ENCODE data around the gene TOR1A. TPM values are rescaled to one million over a fixed set of nuclear protein-coding genes. Genes with fewer than 3 reads are reported as not detected.

TOR1A gene
- total and polyA plus RNA-seq, 2 experiments from 2014 or later: 23.6 to 45.7 TPM

- TF ChIP-seq REST (IDR thresholded peaks at IDR 0.05; ENCODE audit: unreplicated experiment): no peak
These were observed 27.9 kb upstream of the TOR1A start (continued) for GRCh38 chr9:129851821-129852220.

DNA sequence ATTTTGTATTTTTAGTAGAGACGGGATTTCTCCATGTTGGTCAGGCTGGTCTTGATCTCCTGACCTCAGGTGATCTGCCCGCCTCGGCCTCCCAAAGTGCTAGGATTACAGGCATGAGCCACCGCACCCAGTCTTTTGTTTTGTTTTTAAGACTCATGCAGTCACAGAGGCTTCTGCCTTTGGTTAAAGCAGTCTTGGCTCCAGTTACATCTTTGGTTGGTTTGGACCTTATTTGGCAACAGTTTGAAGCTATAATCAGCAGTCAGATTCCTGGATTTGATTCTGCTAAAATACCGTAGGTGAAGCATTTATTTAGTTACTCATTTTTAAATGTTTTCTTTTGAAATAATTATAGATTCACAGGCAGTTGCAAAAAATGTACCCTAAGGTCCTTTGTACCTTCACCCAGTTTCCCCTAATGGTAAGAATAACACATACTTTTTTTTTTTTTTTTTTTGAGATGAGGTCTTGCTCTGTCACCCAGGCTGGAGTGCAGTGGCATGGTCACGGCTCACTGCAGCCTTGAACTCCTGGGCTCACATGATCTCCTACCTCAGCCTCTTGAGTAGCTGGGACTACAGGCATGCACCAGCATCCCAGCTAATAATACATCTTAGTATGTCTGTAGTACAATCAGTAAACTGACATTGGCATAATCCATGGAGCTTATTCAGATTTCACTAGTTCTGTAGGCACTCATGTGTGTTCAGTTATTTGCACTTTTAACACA is 27.1 kb upstream of the TOR1A start:
- Histone ChIP-seq H2AFZ (no peak overlapping the region), H3K4me3 (no peak overlapping the region), H3K27ac (ENCODE audit: low read depth) (no peak overlapping the region), H3K36me3 (ENCODE audit: insufficient read depth) (no peaks in the 10 kb centered on the region), H3F3A (replicated peaks; ENCODE audit: low read depth) (no peaks in the 10 kb centered on the region), H3K9me2 (ENCODE audit: insufficient read depth) (no peaks in the 10 kb centered on the region), H4K20me1 (replicated peaks; ENCODE audit: insufficient read depth) (no peaks in the 10 kb centered on the region; the same call in 1 of the 2 replicates), H3K79me2 (replicated peaks; ENCODE audit: insufficient read depth) (no peaks in the 10 kb centered on the region), H3K27me3 (ENCODE audit: insufficient read depth) (no peaks in the 10 kb centered on the region), H3K4me2 (no peak overlapping the region), H3K4me1 (ENCODE audit: insufficient read depth) (no peaks in the 10 kb centered on the region)
- H3K27ac Mint-ChIP-seq: no peak overlapping the region
- no peaks in the 10 kb centered on the region for H3K9me3 Mint-ChIP-seq
- H3K27me3 Mint-ChIP-seq (ENCODE audit: insufficient read depth, low read depth, poor library complexity): peaks cover 3% of the 10 kb centered on the region
- H3K36me3 Mint-ChIP-seq (ENCODE audit: low read depth): peaks cover 9% of the 10 kb centered on the region
- ATAC-seq (no peak), DNase-seq (ENCODE audit: low spot score) (no peak)
- no peak overlapping the region for H3K4me3 Mint-ChIP-seq
- no peaks in the 10 kb centered on the region for H3K4me1 Mint-ChIP-seq
- TF ChIP-seq ZNF114 (CRISPR knock-in tag; IDR thresholded peaks at IDR 0.05): no peak
- TF ChIP-seq, protein P1, sequence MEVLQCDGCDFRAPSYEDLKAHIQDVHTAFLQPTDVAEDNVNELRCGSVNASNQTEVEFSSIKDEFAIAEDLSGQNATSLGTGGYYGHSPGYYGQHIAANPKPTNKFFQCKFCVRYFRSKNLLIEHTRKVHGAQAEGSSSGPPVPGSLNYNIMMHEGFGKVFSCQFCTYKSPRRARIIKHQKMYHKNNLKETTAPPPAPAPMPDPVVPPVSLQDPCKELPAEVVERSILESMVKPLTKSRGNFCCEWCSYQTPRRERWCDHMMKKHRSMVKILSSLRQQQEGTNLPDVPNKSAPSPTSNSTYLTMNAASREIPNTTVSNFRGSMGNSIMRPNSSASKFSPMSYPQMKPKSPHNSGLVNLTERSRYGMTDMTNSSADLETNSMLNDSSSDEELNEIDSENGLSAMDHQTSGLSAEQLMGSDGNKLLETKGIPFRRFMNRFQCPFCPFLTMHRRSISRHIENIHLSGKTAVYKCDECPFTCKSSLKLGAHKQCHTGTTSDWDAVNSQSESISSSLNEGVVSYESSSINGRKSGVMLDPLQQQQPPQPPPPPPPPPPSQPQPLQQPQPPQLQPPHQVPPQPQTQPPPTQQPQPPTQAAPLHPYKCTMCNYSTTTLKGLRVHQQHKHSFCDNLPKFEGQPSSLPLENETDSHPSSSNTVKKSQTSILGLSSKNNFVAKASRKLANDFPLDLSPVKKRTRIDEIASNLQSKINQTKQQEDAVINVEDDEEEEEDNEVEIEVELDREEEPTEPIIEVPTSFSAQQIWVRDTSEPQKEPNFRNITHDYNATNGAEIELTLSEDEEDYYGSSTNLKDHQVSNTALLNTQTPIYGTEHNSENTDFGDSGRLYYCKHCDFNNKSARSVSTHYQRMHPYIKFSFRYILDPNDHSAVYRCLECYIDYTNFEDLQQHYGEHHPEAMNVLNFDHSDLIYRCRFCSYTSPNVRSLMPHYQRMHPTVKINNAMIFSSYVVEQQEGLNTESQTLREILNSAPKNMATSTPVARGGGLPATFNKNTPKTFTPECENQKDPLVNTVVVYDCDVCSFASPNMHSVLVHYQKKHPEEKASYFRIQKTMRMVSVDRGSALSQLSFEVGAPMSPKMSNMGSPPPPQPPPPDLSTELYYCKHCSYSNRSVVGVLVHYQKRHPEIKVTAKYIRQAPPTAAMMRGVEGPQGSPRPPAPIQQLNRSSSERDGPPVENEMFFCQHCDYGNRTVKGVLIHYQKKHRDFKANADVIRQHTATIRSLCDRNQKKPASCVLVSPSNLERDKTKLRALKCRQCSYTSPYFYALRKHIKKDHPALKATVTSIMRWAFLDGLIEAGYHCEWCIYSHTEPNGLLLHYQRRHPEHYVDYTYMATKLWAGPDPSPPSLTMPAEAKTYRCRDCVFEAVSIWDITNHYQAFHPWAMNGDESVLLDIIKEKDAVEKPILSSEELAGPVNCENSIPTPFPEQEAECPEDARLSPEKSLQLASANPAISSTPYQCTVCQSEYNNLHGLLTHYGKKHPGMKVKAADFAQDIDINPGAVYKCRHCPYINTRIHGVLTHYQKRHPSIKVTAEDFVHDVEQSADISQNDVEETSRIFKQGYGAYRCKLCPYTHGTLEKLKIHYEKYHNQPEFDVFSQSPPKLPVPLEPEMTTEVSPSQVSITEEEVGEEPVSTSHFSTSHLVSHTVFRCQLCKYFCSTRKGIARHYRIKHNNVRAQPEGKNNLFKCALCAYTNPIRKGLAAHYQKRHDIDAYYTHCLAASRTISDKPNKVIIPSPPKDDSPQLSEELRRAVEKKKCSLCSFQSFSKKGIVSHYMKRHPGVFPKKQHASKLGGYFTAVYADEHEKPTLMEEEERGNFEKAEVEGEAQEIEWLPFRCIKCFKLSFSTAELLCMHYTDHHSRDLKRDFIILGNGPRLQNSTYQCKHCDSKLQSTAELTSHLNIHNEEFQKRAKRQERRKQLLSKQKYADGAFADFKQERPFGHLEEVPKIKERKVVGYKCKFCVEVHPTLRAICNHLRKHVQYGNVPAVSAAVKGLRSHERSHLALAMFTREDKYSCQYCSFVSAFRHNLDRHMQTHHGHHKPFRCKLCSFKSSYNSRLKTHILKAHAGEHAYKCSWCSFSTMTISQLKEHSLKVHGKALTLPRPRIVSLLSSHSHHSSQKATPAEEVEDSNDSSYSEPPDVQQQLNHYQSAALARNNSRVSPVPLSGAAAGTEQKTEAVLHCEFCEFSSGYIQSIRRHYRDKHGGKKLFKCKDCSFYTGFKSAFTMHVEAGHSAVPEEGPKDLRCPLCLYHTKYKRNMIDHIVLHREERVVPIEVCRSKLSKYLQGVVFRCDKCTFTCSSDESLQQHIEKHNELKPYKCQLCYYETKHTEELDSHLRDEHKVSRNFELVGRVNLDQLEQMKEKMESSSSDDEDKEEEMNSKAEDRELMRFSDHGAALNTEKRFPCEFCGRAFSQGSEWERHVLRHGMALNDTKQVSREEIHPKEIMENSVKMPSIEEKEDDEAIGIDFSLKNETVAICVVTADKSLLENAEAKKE (CRISPR knock-in tag; IDR thresholded peaks at IDR 0.05): no peak
- TF ChIP-seq EZH2phosphoT487 (IDR thresholded peaks at IDR 0.05; ENCODE audit: unreplicated experiment): no peak
- TF ChIP-seq, protein P2, sequence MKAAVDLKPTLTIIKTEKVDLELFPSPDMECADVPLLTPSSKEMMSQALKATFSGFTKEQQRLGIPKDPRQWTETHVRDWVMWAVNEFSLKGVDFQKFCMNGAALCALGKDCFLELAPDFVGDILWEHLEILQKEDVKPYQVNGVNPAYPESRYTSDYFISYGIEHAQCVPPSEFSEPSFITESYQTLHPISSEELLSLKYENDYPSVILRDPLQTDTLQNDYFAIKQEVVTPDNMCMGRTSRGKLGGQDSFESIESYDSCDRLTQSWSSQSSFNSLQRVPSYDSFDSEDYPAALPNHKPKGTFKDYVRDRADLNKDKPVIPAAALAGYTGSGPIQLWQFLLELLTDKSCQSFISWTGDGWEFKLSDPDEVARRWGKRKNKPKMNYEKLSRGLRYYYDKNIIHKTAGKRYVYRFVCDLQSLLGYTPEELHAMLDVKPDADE (IDR thresholded peaks at IDR 0.05): no peak
- no peak for TF ChIP-seq NANOG (IDR thresholded peaks at IDR 0.05; ENCODE audit: borderline replicate concordance)
- TF ChIP-seq JUNB (IDR thresholded peaks at IDR 0.05; ENCODE audit: unreplicated experiment): no peak
- TF ChIP-seq STAT1 (IDR thresholded peaks at IDR 0.05; ENCODE audit: unreplicated experiment): no peak
- no peak for TF ChIP-seq ZNF331 (CRISPR knock-in tag; IDR thresholded peaks at IDR 0.05; ENCODE audit: low read depth)
- no peak for TF ChIP-seq CREB1 (CRISPR knock-in tag; IDR thresholded peaks at IDR 0.05; ENCODE audit: low read depth)
- TF ChIP-seq REST (IDR thresholded peaks at IDR 0.05; ENCODE audit: unreplicated experiment): no peak

Measured in GM23338 (cell line).